Measurements from ENCODE around the gene TAS2R42. TPM values are rescaled to one million over a fixed set of nuclear protein-coding genes. Genes with fewer than 3 reads are reported as not detected.

The TAS2R42 gene
- total RNA-seq, 1 experiment from 2014 or later, result not detected

DNA sequence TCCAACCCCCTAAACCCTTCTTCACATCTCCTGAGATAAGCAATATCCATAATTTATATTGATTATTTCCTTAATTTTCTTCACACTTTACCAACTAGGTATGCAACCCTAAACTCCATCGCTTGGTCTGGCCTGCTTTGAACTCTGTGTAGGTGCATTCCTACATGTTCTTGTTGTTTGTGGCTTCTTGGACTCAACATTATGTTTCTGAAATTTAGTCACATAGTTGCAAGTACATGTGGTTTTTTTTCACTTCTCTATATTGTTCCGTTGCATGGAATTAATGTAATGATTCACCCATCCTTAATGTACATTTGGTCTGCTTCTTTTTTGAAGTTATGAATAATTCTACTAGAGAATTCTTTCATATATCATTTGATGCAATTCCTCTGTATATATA is 50.7 kb downstream of the TAS2R42 start:
- no peaks in the 10 kb centered on the region for H3K27me3 ChIP-seq (replicated peaks; ENCODE audit: control insufficient read depth, insufficient read depth, low read length)
- no peak for DNase-seq
- ChIA-PET CTCF (no interaction called here), POLR2A (no interaction called here)
- H3K27ac Mint-ChIP-seq (ENCODE audit: unreplicated experiment), result no peak overlapping the region
- no peak overlapping the region for H3K4me3 Mint-ChIP-seq (ENCODE audit: unreplicated experiment)
- BruUV-seq (replicated peaks), result no TSS peak
- H3K27me3 Mint-ChIP-seq (ENCODE audit: insufficient read depth, unreplicated experiment), result no peaks in the 10 kb centered on the region
- peaks cover 7% of the 10 kb centered on the region; the same call in 1 of the 2 replicates for H3K4me1 ChIP-seq
- H3K36me3 ChIP-seq (ENCODE audit: control insufficient read depth, insufficient read depth, low read length), result no peaks in the 10 kb centered on the region
- peaks cover 8% of the 10 kb centered on the region for H3K4me1 Mint-ChIP-seq (ENCODE audit: low read depth, unreplicated experiment)
- intact Hi-C loops (cut with micrococcal nuclease; ENCODE audit: unreplicated experiment), result no loop called here
- H3K4me3 ChIP-seq (ENCODE audit: low read depth, low read length), result no peak overlapping the region
- H3K36me3 Mint-ChIP-seq (ENCODE audit: insufficient read depth, unreplicated experiment), result no peaks in the 10 kb centered on the region
- no peaks in the 10 kb centered on the region for H3K9me3 Mint-ChIP-seq (ENCODE audit: unreplicated experiment)
- TF ChIP-seq, protein P1, sequence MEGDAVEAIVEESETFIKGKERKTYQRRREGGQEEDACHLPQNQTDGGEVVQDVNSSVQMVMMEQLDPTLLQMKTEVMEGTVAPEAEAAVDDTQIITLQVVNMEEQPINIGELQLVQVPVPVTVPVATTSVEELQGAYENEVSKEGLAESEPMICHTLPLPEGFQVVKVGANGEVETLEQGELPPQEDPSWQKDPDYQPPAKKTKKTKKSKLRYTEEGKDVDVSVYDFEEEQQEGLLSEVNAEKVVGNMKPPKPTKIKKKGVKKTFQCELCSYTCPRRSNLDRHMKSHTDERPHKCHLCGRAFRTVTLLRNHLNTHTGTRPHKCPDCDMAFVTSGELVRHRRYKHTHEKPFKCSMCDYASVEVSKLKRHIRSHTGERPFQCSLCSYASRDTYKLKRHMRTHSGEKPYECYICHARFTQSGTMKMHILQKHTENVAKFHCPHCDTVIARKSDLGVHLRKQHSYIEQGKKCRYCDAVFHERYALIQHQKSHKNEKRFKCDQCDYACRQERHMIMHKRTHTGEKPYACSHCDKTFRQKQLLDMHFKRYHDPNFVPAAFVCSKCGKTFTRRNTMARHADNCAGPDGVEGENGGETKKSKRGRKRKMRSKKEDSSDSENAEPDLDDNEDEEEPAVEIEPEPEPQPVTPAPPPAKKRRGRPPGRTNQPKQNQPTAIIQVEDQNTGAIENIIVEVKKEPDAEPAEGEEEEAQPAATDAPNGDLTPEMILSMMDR (IDR thresholded peaks at IDR 0.05; ENCODE audit: insufficient read depth in 1 of 2, low read depth in 1 of 2, low read length in 1 of 2, severe bottlenecking in 1 of 2, unreplicated experiment in 1 of 2), result no peak
- no peaks in the 10 kb centered on the region for H3K9me3 ChIP-seq

Other genes starting within 250 kb of the TAS2R42 start
- 2.7 and 3.1 TPM in 2 replicates for gene TAS2R14, start 247.7 kb downstream of the TAS2R42 start, total RNA-seq (2022)
- 2.0 and 2.2 TPM in 2 replicates for gene TAS2R50, start 200.0 kb downstream of the TAS2R42 start, total RNA-seq (2022)
- gene TAS2R20, start 188.6 kb downstream of the TAS2R42 start, total RNA-seq (2022), result 2.2 and 3.8 TPM in 2 replicates
- gene TAS2R19, start 164.3 kb downstream of the TAS2R42 start, total RNA-seq (2022), result 4.8 and 5.7 TPM in 2 replicates
- 4.3 and 5.7 TPM in 2 replicates for gene TAS2R31, start 155.5 kb downstream of the TAS2R42 start, total RNA-seq (2022)
- gene TAS2R46, start 124.6 kb downstream of the TAS2R42 start, total RNA-seq (2022), result 2.3 and 3.8 TPM in 2 replicates
- gene TAS2R43, start 94.6 kb downstream of the TAS2R42 start, total RNA-seq (2022), result not detected in 2 replicates
- 3.8 and 5.8 TPM in 2 replicates for gene TAS2R30, start 52.3 kb downstream of the TAS2R42 start, total RNA-seq (2022)
- 22.4 and 24.9 TPM in 2 replicates for gene SMIM10L1, start 15.7 kb downstream of the TAS2R42 start, total RNA-seq (2022)
- not detected in 2 replicates for gene PRB3, start 82.8 kb upstream of the TAS2R42 start, total RNA-seq (2022)
- gene PRB4, start 123.5 kb upstream of the TAS2R42 start, total RNA-seq (2022), result not detected in 2 replicates
- not detected in 2 replicates for gene PRB2, start 208.6 kb upstream of the TAS2R42 start, total RNA-seq (2022)